Mucosa of rectum (tissue), 2 donors: Measurements from ENCODE around the gene MAJIN.

Experiments used
- H3K27ac ChIP-seq, 2 donors: one replicate each; pipeline ENCODE4 v1.7.0; 2013; ENCODE audit warnings: inconsistent platforms in 2 of 2, low read depth in 2 of 2, low read length in 2 of 2
- H3K27me3 ChIP-seq, 2 donors: one replicate each; pipeline ENCODE4 v1.7.0; 2013; ENCODE audit warnings: low read length in 2 of 2; ENCODE audit not compliant: control insufficient read depth in 2 of 2, insufficient read depth in 2 of 2
- H3K36me3 ChIP-seq, 2 donors: one replicate each; pipeline ENCODE4 v1.7.0; 2013; ENCODE audit warnings: low read length in 2 of 2; ENCODE audit not compliant: control insufficient read depth in 2 of 2, insufficient read depth in 2 of 2
- H3K4me1 ChIP-seq, 2 donors: one replicate each; pipeline ENCODE4 v1.7.0; 2013; ENCODE audit warnings: low read length in 2 of 2, mild to moderate bottlenecking in 1 of 2; ENCODE audit not compliant: control insufficient read depth in 2 of 2, insufficient read depth in 2 of 2
- H3K4me3 ChIP-seq, 2 donors: one replicate each; pipeline ENCODE4 v1.7.0; 2013; ENCODE audit warnings: low read length in 2 of 2
- H3K9ac ChIP-seq, 2 donors: one replicate each; pipeline ENCODE4 v1.7.0; 2013; ENCODE audit warnings: low read length in 2 of 2, low read depth in 1 of 2, mild to moderate bottlenecking in 1 of 2
- H3K9me3 ChIP-seq, 2 donors: one replicate each; pipeline ENCODE4 v1.7.0; 2013; ENCODE audit warnings: low read length in 2 of 2; ENCODE audit not compliant: control insufficient read depth in 2 of 2
- donor health status: healthy.
- donor health status: Normal muscosa, but diverticular disease.

The MAJIN gene, protein sequence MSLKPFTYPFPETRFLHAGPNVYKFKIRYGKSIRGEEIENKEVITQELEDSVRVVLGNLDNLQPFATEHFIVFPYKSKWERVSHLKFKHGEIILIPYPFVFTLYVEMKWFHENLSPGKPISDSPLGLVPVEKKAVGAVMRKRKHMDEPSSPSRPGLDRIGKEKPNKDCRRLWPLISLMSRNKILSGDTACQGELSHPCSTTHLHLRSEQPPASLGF

DNA sequence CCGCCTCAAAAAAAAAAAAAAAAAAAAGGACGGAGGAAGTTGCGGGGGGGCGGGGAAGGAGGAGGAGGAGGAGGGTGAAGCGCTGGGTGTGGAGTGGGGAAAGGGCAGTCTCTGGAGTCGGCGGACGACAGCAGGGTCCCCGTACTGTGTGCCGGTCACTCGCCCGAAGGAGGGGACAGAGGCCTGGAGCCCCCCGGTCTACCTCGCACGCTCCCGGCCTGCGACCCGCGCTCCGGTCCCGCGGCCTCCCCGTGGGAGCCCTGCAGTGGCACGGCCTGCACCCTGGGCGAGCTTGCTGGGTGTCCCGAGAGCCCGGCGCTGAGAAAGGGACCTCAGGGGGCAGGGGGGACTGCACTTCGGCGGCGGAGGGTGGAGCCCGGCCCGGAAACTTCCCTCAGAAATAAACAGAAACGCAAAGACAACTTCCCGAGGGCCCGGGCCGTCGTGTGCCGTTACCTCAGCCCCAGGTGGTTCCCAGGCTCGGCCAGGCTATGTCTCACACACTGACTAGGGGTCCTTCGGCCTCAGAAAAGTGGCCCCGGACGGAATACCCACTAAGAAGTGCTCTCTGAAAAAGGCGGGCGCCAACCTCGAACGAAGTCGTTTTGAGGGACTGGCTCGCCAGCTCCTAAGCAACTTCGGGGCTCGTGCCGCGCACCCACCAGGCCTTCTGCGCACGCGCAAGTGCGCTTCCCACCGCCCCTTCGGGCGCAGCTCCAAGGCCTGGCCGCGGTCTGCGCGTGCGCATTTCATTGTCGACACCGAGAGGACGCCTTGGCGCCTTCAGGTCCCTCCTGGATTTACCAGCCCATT lies at the start of gene MAJIN:
MAJIN (minus strand) TSS at position 688 of the 813 bp plus-strand sequence. CDS start 12,703 bp downstream, outside the sequence.
- peak within 1 kb of the TSS; percentile 56 to 81 for H3K27ac ChIP-seq
- no peaks in the 10 kb centered on the region for H3K9me3 ChIP-seq
- peak within 1 kb of the TSS; percentile 26 to 68 for H3K4me3 ChIP-seq
- H3K4me1 ChIP-seq = peaks cover 11 to 18% of the 10 kb centered on the region in 2 donors
- H3K9ac ChIP-seq = peak within 1 kb of the TSS; percentile 41 to 52
- no peaks in the 10 kb centered on the region for H3K27me3 ChIP-seq
- H3K36me3 ChIP-seq = no peaks in the 10 kb centered on the region

DNA sequence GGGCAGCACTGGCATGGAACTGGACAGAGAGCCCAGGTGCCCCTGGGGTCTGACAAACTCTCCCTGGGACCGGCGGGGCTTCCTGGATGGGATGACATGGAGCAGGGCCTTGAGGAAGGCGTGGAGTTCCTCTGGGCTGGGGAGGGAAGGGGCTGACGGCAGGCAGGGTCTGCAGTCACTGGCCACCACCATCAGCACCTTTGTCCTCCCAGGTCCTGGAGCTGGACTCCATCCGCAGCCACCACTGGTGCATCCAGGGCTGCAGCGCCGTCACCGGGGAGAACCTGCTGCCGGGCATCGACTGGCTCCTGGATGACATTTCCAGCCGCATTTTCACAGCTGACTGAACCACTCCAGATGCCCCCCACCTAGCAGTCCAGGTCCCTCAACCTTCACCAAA lies 49.6 kb upstream of the MAJIN start:
- Histone ChIP-seq H3K27me3 (no peaks in the 10 kb centered on the region), H3K36me3 (peaks cover 4 to 26% of the 10 kb centered on the region in 2 donors), H3K4me1 (peaks cover 0 to 9% of the 10 kb centered on the region in 2 donors), H3K4me3 (no peak overlapping the region), H3K27ac (no peak overlapping the region), H3K9ac (no peak overlapping the region), H3K9me3 (no peaks in the 10 kb centered on the region)

DNA sequence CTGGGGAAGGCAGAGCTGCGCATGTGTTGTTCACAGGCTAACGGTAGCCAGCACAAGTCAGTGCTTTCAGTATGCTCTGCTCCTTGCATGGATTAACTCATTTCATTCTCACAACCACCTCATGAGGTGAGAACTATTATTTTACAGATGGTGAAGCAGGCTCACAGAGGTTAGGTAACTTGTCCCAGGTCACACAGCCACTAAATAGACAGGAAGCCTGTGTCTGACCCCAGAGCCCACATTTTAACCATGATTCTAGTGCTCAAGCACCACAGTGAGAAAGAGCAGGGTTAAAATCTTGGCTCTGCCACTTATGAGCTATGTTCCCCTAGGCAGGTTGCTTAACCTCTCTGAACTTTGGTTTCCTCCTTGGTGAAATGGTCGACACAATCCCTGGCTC lies 49.1 kb upstream of the MAJIN start:
- peaks cover 4 to 26% of the 10 kb centered on the region in 2 donors for H3K36me3 ChIP-seq
- H3K4me1 ChIP-seq = peaks cover 0 to 9% of the 10 kb centered on the region in 2 donors
- H3K9me3 ChIP-seq = no peaks in the 10 kb centered on the region
- H3K27ac ChIP-seq = no peak overlapping the region
- no peaks in the 10 kb centered on the region for H3K27me3 ChIP-seq
- H3K9ac ChIP-seq = no peak overlapping the region
- no peak overlapping the region for H3K4me3 ChIP-seq

DNA sequence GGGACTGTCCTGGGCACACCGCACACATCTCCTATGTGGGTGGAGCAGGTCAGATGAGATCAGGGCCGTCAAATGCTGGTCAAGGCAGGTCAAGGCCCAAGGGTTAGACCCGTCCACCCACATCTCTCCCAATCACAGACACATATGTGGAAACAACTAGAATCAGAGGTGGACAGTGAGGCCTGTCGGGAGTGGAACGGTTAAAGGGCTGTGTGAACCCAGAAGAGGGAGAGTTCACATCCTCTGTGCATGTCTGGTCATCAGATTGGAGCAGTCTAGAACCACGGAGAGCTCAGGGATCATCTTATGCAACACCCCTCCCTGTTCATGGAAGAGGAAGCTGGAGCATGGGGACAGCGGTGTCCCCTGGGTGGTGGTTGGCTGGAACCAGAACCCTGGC lies 47.9 kb upstream of the MAJIN start:
- Histone ChIP-seq H3K4me3 (no peak overlapping the region), H3K27me3 (no peaks in the 10 kb centered on the region), H3K4me1 (peaks cover 4 to 12% of the 10 kb centered on the region in 2 donors), H3K9ac (no peak overlapping the region), H3K27ac (no peak overlapping the region), H3K9me3 (no peaks in the 10 kb centered on the region), H3K36me3 (peaks cover 4 to 26% of the 10 kb centered on the region in 2 donors)

DNA sequence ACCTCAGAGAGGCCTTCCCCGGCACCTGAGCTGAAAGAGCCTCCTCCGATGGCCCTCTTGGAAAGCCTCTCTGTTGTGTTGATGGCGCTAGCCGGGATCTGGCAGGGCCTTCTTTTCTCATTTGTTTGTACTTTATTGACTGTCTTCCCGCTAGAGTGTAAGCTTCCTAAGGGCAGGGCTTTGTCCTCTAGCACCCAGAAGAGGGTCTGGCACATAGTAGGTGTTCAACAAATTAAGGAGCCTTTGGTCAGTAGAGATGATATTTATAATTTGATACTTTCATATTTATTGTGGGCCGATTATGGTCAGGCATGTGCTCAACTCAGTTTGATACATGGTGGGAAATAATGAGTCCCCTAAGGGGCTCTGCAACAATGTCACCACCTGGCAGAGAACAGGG lies 46.0 kb upstream of the MAJIN start:
- Histone ChIP-seq H3K9ac (no peak overlapping the region), H3K27me3 (no peaks in the 10 kb centered on the region), H3K27ac (no peak overlapping the region), H3K4me3 (no peak overlapping the region), H3K36me3 (peaks cover 4 to 26% of the 10 kb centered on the region in 2 donors), H3K9me3 (no peaks in the 10 kb centered on the region), H3K4me1 (peaks cover 12 to 14% of the 10 kb centered on the region in 2 donors)

DNA sequence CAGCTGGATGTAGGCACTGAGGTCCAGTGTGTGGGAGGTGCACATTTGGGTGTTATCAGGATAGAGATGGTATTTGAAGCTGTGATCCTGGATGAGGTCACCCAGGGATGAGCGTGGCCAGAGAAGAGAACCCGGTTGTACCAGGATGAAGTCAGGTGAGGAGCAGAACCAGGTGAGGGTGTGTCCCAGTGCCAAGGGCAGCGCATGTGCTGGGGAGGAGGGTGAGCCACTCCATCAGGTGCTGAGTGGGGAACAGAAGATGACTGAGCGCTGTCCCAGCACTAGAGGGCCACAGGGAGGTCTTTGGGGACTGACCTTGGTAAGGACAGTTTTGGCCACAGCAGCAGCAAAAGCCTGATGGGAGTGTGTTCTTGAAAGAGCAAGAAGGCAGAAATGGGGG lies 44.8 kb upstream of the MAJIN start:
- no peak overlapping the region for H3K27ac ChIP-seq
- H3K36me3 ChIP-seq = peaks cover 4 to 25% of the 10 kb centered on the region in 2 donors
- no peaks in the 10 kb centered on the region for H3K27me3 ChIP-seq
- no peaks in the 10 kb centered on the region for H3K9me3 ChIP-seq
- H3K9ac ChIP-seq = no peak overlapping the region
- peaks cover 14 to 15% of the 10 kb centered on the region in 2 donors for H3K4me1 ChIP-seq
- H3K4me3 ChIP-seq = no peak overlapping the region

DNA sequence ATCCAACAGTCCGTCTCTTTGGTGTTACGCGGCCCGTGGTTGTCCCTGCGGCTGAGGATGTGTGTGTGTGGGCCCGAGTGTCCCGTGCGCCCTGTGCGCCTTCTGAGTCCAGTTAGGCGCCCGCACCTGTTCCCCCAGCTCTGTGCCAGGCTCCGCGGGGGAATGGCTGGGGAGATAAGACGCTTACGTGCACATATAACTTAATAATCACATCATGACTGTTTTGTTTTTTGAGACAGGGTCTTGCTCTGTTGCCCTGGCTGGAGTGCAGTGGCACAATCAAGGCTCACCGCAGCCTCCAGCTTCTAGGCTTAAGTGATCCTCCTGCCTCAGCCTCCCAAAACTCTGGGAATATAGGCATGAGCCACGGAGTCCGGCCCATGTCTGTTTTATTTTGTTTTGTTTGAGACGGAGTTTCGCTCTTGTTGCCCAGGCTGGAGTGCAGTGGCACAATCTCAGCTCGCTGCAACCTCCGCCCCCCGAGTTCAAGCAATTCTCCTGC lies 42.9 kb upstream of the MAJIN start:
- Histone ChIP-seq H3K36me3 (peaks cover under 1 to 11% of the 10 kb centered on the region in 2 donors), H3K27me3 (no peaks in the 10 kb centered on the region), H3K9ac (peak overlapping the region; percentile 95 to 99), H3K4me1 (peaks cover 14 to 15% of the 10 kb centered on the region in 2 donors), H3K9me3 (no peaks in the 10 kb centered on the region), H3K4me3 (peak overlapping the region; percentile 78 to 94), H3K27ac (peak overlapping the region; percentile 99 to 100)

DNA sequence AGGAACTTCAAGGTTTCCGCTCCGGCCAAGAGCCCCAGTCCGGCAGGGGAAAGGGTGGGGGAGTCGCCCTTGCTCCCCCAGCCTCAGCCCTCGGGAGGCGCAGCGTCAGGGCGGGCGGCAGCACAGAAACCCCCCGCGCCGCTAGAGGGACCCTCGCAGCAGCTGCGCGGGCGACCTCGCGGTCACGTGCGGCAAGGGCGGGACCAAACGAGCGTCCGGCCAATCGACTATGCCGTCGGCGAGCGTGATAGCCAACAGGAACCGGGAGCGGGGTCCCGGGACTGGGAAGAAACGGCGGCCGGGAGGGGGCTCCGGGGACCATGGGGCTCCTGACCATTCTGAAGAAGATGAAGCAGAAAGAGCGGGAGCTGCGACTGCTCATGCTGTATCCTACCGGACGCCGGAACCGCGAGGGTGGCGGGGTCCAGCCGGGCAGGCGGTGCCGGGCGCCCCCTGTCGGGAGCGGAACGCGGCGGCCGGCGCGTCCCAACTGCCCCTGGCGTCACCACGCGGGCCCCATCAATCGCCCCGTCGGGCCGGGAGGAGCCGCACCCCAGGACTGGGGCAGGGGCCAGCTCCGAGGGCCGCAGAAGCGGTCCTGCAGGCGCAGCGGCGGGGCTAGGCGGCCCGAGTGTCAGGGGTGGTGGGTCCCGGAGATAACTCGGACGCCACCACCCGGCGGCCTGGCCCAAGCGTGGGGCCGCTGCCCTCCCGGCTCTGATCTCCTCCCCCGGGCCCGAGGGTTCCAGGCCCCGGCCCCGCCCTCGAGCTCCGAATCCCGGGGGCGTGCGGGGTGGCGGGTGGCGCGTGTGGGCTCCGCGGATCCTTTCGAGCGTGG lies 42.2 kb upstream of the MAJIN start, which contains the start of gene ARL2:
ARL2 (plus strand) TSS at position 273 of the 838 bp plus-strand sequence; CDS start at position 321, 48 bp downstream.
- peak within 1 kb of the TSS; percentile 95 to 99 for H3K9ac ChIP-seq
- no peaks in the 10 kb centered on the region for H3K27me3 ChIP-seq
- peaks cover 14 to 15% of the 10 kb centered on the region in 2 donors for H3K4me1 ChIP-seq
- H3K9me3 ChIP-seq = no peaks in the 10 kb centered on the region
- peaks cover 0 to 9% of the 10 kb centered on the region in 2 donors for H3K36me3 ChIP-seq
- peak within 1 kb of the TSS; percentile 78 to 94 for H3K4me3 ChIP-seq
- H3K27ac ChIP-seq = peak within 1 kb of the TSS; percentile 99 to 100

DNA sequence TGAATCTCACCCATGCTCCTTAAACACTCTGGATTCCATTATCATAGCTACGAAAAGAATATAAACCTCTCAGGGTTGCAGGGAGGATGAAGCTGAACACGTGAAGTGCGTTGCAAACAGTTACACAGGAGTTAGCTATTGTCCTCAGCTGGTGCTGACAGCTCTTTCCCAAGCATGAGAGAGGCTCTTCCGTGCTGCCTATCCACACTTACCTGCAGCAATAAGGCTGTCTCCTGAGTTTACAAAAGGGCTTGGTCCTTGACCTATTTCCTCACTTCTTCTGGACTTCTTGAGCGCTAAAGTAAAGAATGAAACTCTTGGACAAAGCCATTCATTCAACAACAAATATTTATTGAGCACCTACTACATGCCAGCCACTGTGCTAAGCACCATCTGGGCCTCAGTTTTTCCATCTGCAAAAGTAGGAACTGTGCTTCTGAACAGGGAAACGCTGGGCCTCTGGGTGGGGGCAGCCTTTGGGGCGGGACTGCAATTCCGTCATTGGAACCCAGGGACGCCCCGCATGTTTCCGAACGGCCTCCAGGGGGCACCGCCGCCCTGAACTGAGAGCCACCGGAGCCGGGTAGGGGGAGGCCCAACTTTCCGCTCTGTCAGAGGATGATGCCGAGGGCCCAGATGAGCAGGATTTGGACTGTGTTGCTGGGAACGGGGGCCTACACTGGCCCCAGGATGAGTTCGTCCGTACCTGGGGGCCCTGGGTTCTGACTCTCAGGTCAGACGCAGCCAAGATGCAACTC lies 41.4 kb upstream of the MAJIN start:
- H3K4me3 ChIP-seq = peak overlapping the region; percentile 78 to 94
- H3K9me3 ChIP-seq = no peaks in the 10 kb centered on the region
- H3K9ac ChIP-seq = peak overlapping the region; percentile 95 to 99

More for the DNA sequence above, 41.4 kb upstream of the MAJIN start:
- Histone ChIP-seq H3K27me3 (no peaks in the 10 kb centered on the region), H3K27ac (peak overlapping the region; percentile 99 to 100), H3K4me1 (peaks cover 14 to 15% of the 10 kb centered on the region in 2 donors), H3K36me3 (peaks cover 0 to 2% of the 10 kb centered on the region in 2 donors)
